HG02981 (cell line): ENCODE measurements around the gene PDCD2L.
A peak's percentile ranks its signal among the peaks of the same experiment; 100 is the strongest.
"Not testable (repeated sequence)": the region's sequence is repeated elsewhere in the genome, so short reads cannot be mapped to it uniquely, and the experiment has no call there.

ENCODE experiments used
- ATAC-seq: cut with Tn5 transposase; IDR thresholded peaks from one replicate; pipeline ENCODE4 v1.9.1; 2021; ENCODE audit warnings: mild to moderate bottlenecking, moderate library complexity; ENCODE audit not compliant: unreplicated experiment

The PDCD2L gene

DNA sequence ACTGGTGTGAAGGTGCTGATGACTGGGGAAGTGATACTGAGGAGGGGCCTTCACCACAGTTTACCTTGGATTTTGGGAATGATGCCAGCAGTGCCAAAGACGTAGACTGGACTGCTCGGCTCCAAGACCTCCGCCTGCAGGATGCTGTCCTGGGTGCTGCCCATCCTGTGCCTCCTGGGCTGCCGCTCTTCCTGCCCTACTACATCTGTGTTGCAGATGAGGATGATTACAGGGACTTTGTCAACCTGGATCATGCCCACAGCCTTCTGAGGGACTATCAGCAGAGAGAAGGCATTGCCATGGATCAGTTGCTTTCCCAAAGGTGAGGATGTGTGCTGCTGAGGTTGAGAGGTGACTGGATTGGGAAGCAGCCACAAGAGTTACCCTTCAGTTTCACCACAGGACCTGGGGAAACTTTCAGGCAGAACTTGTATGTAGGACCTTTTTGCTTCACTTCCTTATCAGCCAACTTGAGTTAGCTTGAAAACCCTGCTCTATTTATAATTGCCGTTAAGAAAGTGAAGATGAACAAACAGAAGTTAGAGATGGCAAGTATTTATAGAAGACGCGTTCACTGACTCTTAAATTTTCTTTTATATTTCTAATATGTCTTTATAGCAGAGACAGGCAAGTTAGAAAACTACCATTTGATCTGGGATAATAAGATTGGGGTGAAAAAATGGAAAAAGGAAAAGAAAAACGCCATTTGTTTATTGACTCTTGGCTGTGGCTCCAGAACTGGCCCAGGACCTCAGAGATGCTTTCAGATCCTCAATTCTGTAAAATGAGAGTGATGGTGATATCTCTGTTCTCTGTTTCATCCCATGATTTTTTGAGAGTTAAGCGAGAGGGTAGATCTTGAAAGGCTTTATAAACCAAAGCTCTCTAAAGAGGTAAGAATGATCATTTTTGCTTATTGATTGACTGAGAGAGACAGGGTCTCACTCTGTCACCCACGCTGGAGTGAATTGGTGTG is 5.3 kb downstream of the PDCD2L start:
- no peak for ATAC-seq

DNA sequence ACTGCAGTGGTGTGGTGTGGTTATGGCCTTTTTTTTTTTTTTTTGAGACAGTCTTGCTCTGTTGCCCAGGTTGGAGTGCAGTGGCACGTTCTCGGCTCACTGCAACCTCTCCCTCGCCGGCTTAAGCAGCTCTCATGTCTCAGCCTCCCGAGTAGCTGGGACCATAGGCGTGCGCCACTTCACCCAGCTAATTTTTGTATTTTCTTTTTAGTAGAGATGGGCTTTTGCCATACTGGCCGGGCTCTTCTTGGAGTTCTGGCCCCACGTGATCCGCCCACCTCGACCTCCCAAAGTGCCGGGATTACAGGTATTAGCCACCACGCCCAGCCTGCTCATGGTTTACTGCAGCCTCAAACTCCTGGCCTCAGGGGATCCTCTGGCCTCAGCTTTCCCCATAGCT is 7.0 kb downstream of the PDCD2L start:
- no peak for ATAC-seq

DNA sequence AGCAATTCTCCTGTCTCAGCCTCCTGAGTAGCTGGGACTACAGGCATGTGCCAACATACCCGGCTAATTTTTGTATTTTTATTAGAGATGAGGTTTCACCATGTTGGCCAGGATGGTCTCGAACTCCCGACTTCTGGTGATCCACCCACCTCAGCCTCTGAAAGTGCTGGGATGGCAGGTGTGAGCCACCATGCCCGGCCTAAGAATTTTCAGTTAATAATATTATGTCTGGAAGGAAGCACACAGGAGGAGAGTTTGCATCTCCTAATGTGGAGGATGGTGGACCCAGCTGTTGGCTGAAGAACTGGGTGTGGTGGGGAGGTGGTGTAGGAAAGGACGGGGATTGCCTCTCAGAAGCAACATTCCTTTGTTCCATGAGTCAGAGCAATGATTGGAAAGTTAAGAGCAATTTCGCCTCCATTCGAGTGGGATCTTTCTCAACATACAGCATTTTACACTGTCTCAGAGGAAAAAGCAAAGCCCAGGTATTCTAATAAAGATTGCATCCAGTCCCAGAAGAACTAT is 11.9 kb downstream of the PDCD2L start:
- no peak for ATAC-seq

DNA sequence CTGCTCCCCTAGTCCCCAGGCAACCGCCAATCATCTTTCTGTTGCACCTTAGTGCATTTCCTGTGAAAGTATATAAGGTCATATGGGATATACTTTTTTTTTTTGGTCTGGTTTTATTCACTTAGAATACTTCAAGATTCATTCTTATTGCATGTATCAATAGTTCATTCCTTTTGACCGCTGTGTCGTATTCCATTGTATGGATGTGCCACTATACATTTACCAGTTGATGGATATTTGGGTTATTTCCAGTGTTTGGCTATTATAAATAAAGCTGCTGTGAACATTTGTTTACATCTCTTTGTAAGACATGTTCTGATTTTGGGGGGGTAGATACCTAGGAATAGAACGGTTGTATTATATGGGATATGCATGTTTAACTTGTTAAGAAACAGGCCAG is 14.1 kb downstream of the PDCD2L start:
- ATAC-seq: no peak

DNA sequence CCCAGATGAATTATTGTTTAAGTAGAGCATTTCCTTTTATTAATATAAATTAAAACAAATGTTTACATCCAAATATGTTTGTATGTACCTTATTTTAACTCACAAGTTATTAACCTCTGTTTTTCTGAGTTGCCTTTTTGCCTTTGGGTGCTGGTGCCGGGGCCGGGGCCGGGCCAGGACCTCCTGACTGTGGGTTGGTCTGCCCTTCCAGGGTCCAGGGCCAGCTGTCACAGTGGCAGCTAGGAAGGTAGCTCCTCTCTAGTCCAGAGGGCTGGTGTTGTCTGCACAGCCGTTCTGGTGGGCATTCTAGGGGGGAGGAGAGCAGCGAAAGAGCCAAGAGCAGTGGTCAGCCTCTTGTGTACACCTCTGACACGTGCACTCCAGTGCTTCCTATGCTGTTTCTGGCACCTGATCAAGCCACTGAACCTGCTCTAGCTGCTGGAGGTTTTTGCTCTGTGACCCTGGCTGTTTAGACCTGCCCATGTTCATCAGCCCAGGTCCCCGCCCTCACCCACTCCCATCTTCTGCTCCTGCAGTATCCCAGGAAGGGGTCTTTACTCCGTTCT is 22.0 kb downstream of the PDCD2L start:
- ATAC-seq: no peak

DNA sequence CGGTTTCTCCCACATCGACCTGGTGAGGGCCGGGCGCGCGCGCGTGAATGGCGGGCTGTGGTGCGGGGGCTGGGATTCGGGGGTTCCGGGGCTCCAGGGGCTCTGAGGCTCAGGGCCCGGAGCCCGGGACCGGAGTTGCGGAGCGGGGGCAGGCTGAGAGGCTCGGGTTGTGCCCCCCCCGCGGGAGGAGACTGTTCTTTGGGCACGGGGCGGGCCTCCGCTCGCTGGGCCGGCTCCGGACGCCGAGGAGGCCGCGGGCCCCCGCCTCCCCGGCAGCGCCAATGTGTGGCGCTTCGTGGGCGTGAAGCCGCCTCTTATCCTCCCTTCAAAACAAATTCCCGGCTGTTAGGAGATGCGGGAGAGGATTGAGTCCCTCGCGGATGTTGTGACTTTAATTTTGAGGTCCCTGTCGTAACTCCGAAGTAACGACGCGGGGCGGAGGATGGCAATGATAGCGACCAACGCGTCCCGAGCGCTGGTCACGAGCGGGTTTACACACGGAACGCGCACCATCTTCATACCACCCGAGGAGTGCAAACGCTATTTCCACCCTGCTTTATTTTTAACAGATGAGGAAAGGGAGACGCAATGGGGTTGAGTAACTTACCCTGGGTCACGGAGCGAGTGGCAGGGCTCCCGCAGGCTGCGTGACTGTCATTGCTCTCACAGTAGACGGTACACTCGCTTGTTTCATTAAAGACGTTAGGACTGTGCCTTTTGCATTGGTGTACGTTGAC is 24.5 kb downstream of the PDCD2L start:
- ATAC-seq: peak; percentile 36

DNA sequence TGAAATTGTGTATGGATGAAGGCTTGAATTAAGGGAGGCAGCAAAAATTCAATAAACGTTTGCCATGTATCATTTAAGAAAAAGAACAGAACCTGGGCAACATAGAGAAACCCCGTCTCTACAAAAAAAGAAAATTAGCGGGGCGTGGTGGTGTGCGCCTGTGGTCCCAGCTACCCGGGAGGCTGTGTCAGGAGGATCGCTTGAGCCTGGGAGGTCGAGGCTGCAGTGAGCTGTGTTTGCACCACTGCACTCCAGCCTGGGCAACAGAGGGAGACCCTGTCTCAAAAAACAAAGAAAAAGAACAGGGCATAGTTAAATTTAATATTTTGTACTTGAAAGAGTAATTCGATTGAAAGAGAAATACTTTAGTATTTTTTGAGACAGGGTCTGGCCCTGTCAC is 25.4 kb downstream of the PDCD2L start:
- ATAC-seq: no peak

DNA sequence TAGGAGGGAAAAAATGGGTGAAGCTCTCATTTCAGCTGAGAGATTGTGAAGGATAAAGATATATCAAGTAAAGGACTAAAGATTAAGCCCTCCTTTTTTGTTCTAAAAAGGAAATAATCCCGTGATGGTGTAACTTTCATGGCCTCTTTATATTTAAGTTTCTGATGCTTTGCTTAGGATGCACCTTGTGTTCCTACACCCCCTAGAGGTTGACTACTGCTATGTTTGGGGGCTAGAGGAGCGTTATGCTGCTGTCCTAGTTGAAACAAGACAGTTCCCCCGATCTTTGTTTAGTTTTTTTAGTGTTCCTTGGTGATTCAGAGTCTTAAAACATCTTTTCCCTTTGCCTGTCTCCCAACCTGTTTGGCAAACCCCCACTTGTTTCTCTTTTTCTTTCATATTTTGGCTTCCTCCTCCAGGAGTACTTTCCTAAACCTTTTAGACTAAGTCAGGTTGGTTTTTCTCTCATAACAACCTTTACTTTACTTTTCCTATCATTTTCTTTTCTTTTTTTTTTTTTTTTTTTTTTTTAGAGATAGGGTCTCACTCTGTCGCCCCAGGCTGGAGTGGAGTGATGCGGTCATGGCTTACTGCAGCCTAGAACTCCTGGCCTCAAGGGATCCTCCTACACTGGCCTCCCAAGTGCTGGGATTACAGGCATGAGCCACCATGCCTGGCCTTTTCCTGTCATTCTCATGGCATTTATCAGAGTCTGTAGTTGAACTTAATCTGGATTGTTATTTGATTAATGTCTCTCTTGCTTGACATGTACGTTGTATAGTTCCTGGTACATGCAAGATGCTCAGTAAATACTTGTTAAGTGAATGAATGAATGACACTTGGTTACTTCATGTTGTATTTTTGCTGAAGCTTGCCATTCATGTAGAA is 26.8 kb downstream of the PDCD2L start:
- peak; percentile 49 for ATAC-seq

DNA sequence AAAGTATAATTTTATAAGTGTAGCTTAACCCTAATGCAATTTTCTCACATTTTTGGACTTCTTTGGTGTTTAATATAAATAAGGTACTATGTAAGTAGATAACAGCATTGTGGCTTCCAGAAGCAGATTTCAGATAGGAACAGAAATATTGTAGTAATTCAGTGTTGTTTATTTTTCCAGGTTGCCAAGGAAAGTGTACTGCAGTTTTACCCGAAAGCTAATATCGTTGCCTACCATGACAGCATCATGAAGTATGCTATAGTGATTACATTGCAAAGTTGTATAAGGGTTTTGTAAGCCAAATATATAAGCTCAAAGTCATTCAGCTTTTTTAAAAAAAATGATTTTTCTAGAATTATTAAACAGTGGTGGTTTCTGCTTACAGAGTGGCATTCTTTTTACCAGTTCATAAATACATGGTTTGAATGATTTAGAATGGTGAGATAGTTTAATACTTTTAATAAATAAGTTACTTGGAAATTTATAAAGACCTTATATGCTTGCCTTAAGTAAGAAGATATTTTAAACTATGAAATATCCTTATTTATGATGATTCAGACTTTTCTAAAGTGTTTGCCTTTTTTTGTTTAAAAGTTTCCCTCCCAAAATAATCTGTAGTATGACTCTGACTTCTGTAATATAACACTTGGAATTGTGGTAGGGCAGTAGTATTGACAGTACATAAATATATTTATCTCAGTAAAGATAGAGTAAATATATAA is 27.6 kb downstream of the PDCD2L start:
- no peak for ATAC-seq

DNA sequence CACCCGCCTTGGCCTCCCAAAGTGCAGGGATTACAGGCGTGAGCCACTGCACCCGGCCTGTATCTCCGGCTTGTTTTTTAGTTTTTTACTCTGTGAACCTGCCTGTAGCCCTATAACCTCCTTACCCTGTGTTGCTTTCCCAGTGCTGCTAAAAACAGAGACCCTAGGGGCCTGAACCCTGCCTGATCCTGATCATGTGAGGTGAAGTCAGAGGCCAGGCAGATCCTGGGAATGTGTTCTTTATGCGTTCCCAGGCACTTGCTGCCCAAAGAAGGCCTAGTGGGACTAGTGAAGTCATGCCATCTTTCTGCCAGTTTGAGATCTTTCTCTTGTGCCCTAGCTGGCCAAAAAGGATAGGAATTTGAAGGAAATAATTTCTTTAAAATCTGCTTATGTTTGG is 28.6 kb downstream of the PDCD2L start:
- no peak for ATAC-seq

DNA sequence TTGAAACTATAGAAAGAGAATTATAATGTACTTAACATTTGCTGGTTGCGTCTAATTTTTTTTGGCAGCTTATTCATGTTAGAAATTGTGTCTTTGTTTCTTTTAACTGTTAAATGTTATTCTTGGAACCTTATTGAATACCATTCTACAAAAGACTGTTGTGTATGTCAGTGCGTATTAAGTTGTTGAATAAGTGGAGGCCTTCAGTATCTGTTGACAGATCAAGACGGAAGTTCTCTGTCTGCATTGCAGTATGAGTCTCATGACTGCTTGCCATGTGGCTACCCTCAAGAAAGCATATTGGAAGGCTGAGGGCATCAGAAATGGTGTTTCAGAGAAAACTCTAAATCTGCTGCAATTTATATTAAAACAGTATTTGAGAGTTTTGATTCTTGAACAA is 32.5 kb downstream of the PDCD2L start:
- no peak for ATAC-seq

DNA sequence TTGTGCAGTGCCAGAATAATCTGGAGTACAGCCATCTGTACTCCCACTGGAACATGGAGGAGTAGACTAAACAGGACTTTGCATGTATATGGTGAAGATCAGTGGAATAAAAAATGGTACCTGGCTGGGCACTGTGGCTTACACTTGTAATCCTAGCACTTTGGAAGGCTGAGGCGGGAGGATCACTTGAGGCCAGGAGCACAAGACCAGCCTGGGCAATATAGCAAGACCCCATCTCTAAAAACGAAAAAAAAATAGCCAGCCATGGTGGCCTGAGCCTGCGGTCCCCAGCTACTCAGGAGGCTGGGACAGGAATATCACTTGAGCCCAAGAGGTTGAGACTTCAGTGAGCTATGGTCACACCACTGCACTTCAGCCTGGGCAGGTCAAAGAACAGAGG is 44.0 kb downstream of the PDCD2L start:
- no peak for ATAC-seq

DNA sequence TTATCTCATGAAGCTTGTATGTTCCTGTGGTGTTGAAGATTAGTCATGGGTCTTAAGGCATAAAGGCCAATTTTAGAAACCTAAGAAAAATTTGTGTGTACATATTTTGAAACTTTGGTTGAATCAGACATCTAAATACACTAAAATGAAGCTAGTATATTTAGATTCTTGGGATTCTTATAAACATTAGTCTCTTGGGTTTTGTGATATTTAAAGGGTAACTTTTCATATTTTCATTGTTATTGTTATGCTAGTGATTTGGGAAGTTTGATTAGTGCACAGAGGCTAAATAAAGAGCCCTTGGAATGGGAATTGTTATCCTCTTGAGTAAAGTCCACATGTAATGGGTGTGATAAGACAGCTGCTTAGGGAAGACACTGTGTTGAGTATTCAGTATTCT is 48.5 kb downstream of the PDCD2L start:
- no peak for ATAC-seq

DNA sequence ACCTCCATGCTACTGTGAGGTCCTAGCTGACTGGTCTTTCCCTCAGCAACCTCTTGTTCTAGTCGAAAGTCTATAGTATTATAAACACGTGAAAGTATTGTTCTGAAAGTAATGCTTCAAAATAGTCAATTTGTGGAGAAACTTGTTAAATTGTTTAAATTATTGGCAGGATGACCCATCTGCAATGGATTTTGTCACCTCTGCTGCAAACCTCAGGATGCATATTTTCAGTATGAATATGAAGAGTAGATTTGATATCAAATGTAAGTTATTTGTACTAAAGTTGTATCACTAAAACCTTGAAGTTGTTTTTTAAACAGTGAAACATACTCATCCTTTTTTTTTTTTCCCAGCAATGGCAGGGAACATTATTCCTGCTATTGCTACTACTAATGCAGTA is 49.9 kb downstream of the PDCD2L start:
- ATAC-seq: no peak

DNA sequence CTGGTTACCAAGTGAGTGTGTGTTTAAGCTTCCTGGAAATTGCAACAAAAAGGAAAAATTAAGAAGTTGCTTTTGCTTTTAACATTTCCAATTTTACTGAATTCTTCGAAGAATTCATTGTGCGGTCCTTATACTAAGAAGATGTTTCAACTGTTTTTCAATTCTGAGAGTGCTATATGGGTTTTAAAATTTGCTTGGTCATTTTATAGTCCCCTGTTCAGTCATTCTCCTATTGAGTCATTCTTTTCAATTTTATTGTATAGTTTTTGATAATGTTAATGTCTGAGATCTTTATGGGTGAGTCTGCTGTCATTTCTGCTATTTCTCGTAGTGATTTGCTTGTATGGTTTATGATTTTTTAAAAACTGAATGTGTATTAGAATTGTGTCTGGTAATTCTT is 50.5 kb downstream of the PDCD2L start:
- ATAC-seq: no peak

DNA sequence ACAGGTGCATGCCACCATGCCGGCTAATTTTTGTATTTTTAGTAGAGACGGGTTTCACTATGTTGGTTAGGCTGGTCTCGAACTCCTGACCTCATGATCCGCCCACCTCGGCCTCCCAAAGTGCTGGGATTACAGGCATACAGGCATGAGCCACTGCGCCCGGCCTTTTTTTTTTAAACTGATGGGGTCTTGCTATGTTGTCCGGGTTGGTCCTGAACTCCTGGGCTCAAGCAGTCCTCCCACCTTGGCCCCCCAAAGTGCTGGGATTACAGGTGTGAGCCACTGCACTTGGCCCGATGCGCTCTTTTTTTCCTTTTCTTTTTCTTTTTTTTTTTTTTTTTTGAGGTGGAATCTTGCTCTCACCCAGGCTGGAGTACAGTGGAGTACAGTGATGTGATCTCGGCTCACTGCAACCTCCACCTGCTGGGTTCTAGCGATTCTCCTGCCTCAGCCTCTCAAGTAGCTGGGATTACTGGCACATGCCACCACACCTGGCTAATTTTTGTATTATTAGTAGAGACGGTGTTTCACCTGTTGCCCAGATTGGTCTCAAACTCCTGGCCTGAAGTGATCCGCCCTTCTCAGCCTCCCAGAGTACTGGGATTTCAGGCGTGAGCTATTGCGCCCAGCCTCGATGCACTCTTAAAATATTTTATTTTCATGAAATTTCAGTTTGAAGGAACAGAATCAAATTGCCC is 51.7 kb downstream of the PDCD2L start:
- not testable (repeated sequence) for ATAC-seq

DNA sequence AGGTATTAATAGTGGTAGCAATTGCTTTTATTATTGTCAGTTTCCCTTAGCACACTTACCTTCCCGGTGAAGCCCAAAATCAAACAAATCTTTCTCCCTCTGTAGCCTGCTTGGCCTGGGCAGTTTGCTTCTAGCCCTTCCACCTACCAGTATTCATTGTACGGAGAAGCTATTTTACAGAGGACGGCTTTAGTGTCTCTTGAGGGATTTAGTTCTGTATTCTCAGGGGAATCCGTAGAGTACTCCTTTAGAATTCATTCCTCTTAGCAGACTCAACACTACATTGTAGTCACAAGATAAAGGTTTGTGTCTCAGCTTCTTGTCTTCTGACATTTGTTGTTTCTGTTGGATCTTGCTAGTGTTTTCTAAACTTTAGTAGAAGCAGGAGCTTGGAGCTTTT is 53.2 kb downstream of the PDCD2L start:
- no peak for ATAC-seq

DNA sequence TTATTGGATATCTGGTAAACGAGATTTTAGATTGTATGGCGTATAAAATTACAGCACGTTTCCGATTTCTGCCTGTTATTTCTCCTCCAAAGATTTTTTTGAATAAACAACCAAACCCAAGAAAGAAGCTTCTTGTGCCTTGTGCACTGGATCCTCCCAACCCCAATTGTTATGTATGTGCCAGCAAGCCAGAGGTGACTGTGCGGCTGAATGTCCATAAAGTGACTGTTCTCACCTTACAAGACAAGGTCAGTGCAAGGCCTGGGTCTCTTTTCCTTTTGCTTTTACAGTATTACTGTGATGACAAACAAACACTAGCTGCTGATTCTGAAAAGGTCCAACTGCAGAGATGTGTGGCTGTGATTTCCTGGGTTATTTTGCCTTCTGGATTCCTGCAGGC is 54.5 kb downstream of the PDCD2L start:
- no peak for ATAC-seq

DNA sequence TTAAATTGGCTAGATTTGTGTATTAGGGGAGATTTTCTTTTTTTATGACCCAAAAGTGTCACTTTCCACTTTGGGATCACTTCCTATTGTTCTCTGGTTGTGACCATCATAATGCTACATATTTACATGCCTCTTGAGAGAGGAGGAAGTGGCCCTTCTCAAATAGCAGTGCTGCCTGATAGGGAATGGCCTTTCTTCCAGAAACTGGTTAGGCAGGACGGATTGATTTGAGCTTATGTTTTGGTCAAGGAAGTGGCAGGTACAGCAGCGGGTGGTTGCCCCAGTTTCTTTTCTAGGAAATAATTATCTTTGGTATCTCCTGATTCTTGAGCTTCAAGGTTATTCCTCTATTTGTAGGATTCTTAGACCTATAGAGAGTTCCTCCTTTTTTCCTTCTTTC is 55.4 kb downstream of the PDCD2L start:
- no peak for ATAC-seq
